GM12878 (cell line): Measurements from ENCODE around the gene SLC45A3. TPM values are rescaled to one million over a fixed set of nuclear protein-coding genes. Genes with fewer than 3 reads are reported as not detected.
A peak's percentile ranks its signal among the peaks of the same experiment; 100 is the strongest.

Experiments
- ATAC-seq: fragments of 200-7000 bp; cut with Tn5 transposase; 3 replicates; pipeline ENCODE4 v1.9.1; 2020; ENCODE audit warnings: mild to moderate bottlenecking, moderate library complexity
- BruUV-seq: library from RNA; stranded (reverse); fragments of 400-500 nt; replicated peaks from 2 replicates; lab custom pipeline; 2021; lab: Mats Ljungman, UMichigan
- CTCF ChIA-PET: fragments of 300-600 bp; sonication (Branson Sonifier 250); formaldehyde crosslinking; extraction: SDS; loops from one replicate; lab custom pipeline; 2021; ENCODE audit warnings: inconsistent platforms; lab: Yijun Ruan, JAX
- POLR2A ChIA-PET: fragments of 350-600 bp; formaldehyde crosslinking; extraction: SDS; loops from one replicate; lab custom pipeline; 2021; ENCODE audit warnings: inconsistent platforms; lab: Charles Lee
- RAD21 ChIA-PET: fragments of 300-600 bp; sonication (Branson Sonifier 250); formaldehyde crosslinking; loops from one replicate; lab custom pipeline; 2023; ENCODE audit warnings: antibody characterized with exemption; ENCODE audit not compliant: unreplicated experiment; lab: Charles Lee
- SMC1A ChIA-PET: fragments of 300-600 bp; sonication (Branson Sonifier 250); formaldehyde crosslinking; loops from one replicate; lab custom pipeline; 2023; ENCODE audit not compliant: unreplicated experiment, uncharacterized antibody; lab: Charles Lee
- DNase-seq: peaks from one replicate; pipeline ENCODE4 v3.0.0-alpha.2; 2011; ENCODE audit warnings: low read depth, low spot score
- FAIRE-seq: peaks from 3 replicates; lab custom pipeline; 2011; peaks lifted over from hg19 to GRCh38; lab: Jason Lieb, UNC
- H2AFZ ChIP-seq: 2 replicates; pipeline ENCODE4 v1.6.0; 2011; ENCODE audit warnings: low read depth, low read length, control low read depth; ENCODE audit not compliant: control insufficient read depth
- H3K27ac ChIP-seq: 2 replicates; pipeline ENCODE4 v1.5.1; 2011; ENCODE audit warnings: control low read depth; ENCODE audit not compliant: control insufficient read depth, insufficient read depth
- H3K27me3 ChIP-seq, 2 experiments: replicated peaks in 1 of 2; 2 replicates each; pipeline versions ENCODE4 v1.6.0 to v1.6.1; 2011; ENCODE audit warnings: low read length in 1 of 2; ENCODE audit not compliant: control insufficient read depth in 2 of 2, insufficient read depth in 2 of 2
- H3K36me3 ChIP-seq, 2 experiments: 2 replicates each; pipeline ENCODE4 v1.5.1; 2011; ENCODE audit warnings: low read length in 1 of 2; ENCODE audit not compliant: control insufficient read depth in 2 of 2, insufficient read depth in 2 of 2
- H3K4me1 ChIP-seq: 2 replicates; pipeline ENCODE4 v1.6.1; 2011; ENCODE audit warnings: mild to moderate bottlenecking, low read length, moderate library complexity, mixed read lengths; ENCODE audit not compliant: control insufficient read depth, insufficient read depth
- H3K4me2 ChIP-seq: 2 replicates; pipeline ENCODE4 v1.6.0; 2011; ENCODE audit warnings: control low read depth; ENCODE audit not compliant: control insufficient read depth, insufficient read depth
- H3K4me3 ChIP-seq: fragments of 200-600 bp; sonication (generic); 2 replicates; pipeline ENCODE4 v1.5.1; 2016
- H3K79me2 ChIP-seq: 2 replicates; pipeline ENCODE4 v1.6.0; 2011; ENCODE audit warnings: low read length; ENCODE audit not compliant: control insufficient read depth, insufficient read depth
- H3K9ac ChIP-seq: 2 replicates; pipeline ENCODE4 v1.8.0; 2011; ENCODE audit warnings: low read length, control low read depth, mixed read lengths; ENCODE audit not compliant: control insufficient read depth, insufficient read depth
- H3K9me3 ChIP-seq: replicated peaks from 3 replicates; pipeline ENCODE4 v1.5.1; 2011; ENCODE audit warnings: mild to moderate bottlenecking, low read length; ENCODE audit not compliant: control insufficient read depth, insufficient read depth
- H4K20me1 ChIP-seq: 2 replicates; pipeline ENCODE4 v1.6.0; 2011; ENCODE audit not compliant: control insufficient read depth, insufficient read depth
- BCLAF1 ChIP-seq: fragments of 450-650 bp; IDR thresholded peaks from 2 replicates; pipeline ENCODE4 v1.6.1; 2017; ENCODE audit warnings: antibody characterized with exemption, mild to moderate bottlenecking, moderate library complexity
- BHLHE40 ChIP-seq, 2 experiments: fragments of 450-650 bp in 1 of 2; IDR thresholded peaks; 2 replicates each; pipeline ENCODE4 v1.6.1; 2011 to 2017; ENCODE audit warnings: low read depth in 2 of 2, borderline replicate concordance in 1 of 2, improper control_type of control experiment in 1 of 2, low read length in 1 of 2, mild to moderate bottlenecking in 1 of 2
- BMI1 ChIP-seq: fragments of 450-650 bp; IDR thresholded peaks from 2 replicates; pipeline ENCODE4 v1.6.1; 2016; ENCODE audit warnings: mild to moderate bottlenecking, moderate library complexity, borderline replicate concordance
- CEBPB ChIP-seq, 2 experiments: fragments of 150-350 bp in 1 of 2; IDR thresholded peaks; 2 replicates each; pipeline ENCODE4 v1.6.1; 2012 to 2014; ENCODE audit warnings: low read depth in 2 of 2, low read length in 2 of 2, borderline replicate concordance in 1 of 2, inconsistent platforms in 1 of 2
- DPF2 ChIP-seq: fragments of 450-650 bp; IDR thresholded peaks from 2 replicates; pipeline ENCODE4 v1.6.1; 2017; ENCODE audit warnings: mild to moderate bottlenecking
- EZH2 ChIP-seq: IDR thresholded peaks from 2 replicates; pipeline ENCODE4 v1.6.1; 2012; ENCODE audit warnings: low read depth, mild to moderate bottlenecking, control low read depth, inconsistent platforms, low read length, borderline replicate concordance; ENCODE audit not compliant: control insufficient read depth
- FOS ChIP-seq: IDR thresholded peaks from 3 replicates; pipeline ENCODE4 v1.6.1; 2011; ENCODE audit warnings: borderline replicate concordance; ENCODE audit not compliant: insufficient read length; ENCODE audit errors: extremely low read depth
- IKZF1 ChIP-seq: fragments of 450-650 bp; conservative IDR thresholded peaks from 2 replicates; pipeline ENCODE4 v1.6.1; 2017; ENCODE audit warnings: antibody characterized with exemption, mild to moderate bottlenecking
- IKZF2 ChIP-seq, 2 experiments: fragments of 450-650 bp; IDR thresholded peaks; 2 replicates each; pipeline ENCODE4 v1.6.1; 2017; ENCODE audit warnings: mild to moderate bottlenecking in 2 of 2, moderate library complexity in 2 of 2
- MYB ChIP-seq: fragments of 150-350 bp; IDR thresholded peaks from 2 replicates; pipeline ENCODE4 v1.6.1; 2014; ENCODE audit warnings: mild to moderate bottlenecking, low read depth, low read length, borderline replicate concordance
- RELB ChIP-seq: fragments of 450-650 bp; IDR thresholded peaks from 2 replicates; pipeline ENCODE4 v1.6.1; 2017; ENCODE audit warnings: low read depth, mild to moderate bottlenecking, moderate library complexity
- SREBF2 ChIP-seq: IDR thresholded peaks from 2 replicates; pipeline ENCODE4 v1.6.1; 2012; ENCODE audit warnings: mild to moderate bottlenecking, low read length
- YBX1 ChIP-seq: fragments of 450-650 bp; IDR thresholded peaks from 2 replicates; pipeline ENCODE4 v1.6.1; 2016; ENCODE audit warnings: antibody characterized with exemption
- ZBED1 ChIP-seq: IDR thresholded peaks from 2 replicates; pipeline ENCODE4 v1.6.1; 2016; ENCODE audit warnings: borderline replicate concordance
- ZNF207 ChIP-seq: fragments of 450-650 bp; IDR thresholded peaks from 2 replicates; pipeline ENCODE4 v1.6.1; 2014; ENCODE audit warnings: antibody characterized with exemption, mild to moderate bottlenecking, borderline replicate concordance
- ZZZ3 ChIP-seq: IDR thresholded peaks from 2 replicates; pipeline ENCODE4 v1.6.1; 2011; ENCODE audit warnings: low read depth; ENCODE audit not compliant: control insufficient read depth, insufficient read length
- WGBS: methylation state at CpG from one replicate; pipeline ENCODE4 v1.1.6; 2016; ENCODE audit warnings: low lambda C conversion rate; ENCODE audit not compliant: insufficient replicate concordance, insufficient coverage; ENCODE audit errors: missing lambda C conversion rate; 5-methylcytosine and 5-hydroxymethylcytosine counted together
- in situ Hi-C: fragments of 300-500 bp; cut with MboI; formaldehyde crosslinking; loops from 9 replicates; pipeline ENCODE4 v1.14.3; 2018; ENCODE audit warnings: mixed read lengths
- intact Hi-C: fragments of 100-400 bp; cut with micrococcal nuclease; formaldehyde crosslinking; loops from one replicate; pipeline ENCODE4 v1.14.2; 2022; ENCODE audit not compliant: unreplicated experiment
- polyA plus RNA-seq, 11 experiments: library from polyadenylated mRNA; depleted of rRNA in 4 of 11; unstranded in 6 of 11; stranded (reverse) in 5 of 11; fragments of >200 nt; fragmentation: Nextera tagmentation in 4 of 11; fragmentation: Illumina TruSeq in 1 of 11; extraction: Ambion mirVana in 4 of 11; extraction: Trizol in 1 of 11; gene quantifications; 1 replicate in 1 of 11; 2 replicates in 10 of 11; pipeline versions ENCODE4 v1.2.1 to v1.2.3, GENCODE V29; 2011 to 2016; ENCODE audit warnings: inconsistent platforms in 2 of 11, missing spikeins in 2 of 11, low read depth in 1 of 11
- total RNA-seq, 4 experiments: library from RNA; depleted of rRNA in 3 of 4; stranded (reverse); fragments of >200 nt in 3 of 4; fragmentation: Illumina TruSeq in 1 of 4; extraction: Trizol in 1 of 4; gene quantifications; 2 replicates each; pipeline versions ENCODE4 v1.2.1 to v1.2.3, GENCODE V29; 2013 to 2021

SLC45A3 gene
- total and polyA plus RNA-seq, 10 of the 15 experiments (the other 5 are each of a cell fraction or from before 2014, with no cell fraction given): 0.26 to 10.3 (median 4.1) TPM

GRCh38 chr1:205631010-205631767 lies 49.1 kb downstream of the SLC45A3 start:
- Histone ChIP-seq H3K9ac (peak overlapping the region; percentile 76), H2AFZ (no peak overlapping the region; the same call in none of the 2 replicates), H3K79me2 (peaks cover 44% of the 10 kb centered on the region), H3K4me1 (peaks cover 13% of the 10 kb centered on the region), H3K27me3 (no peaks in the 10 kb centered on the region), H3K9me3 (no peaks in the 10 kb centered on the region), H4K20me1 (no peaks in the 10 kb centered on the region), H3K4me2 (0 out of 2 replicates have a peak overlapping the region, but pooled peaks have one; percentile 12), H3K27ac (peak overlapping the region; percentile 74), H3K4me3 (peak overlapping the region; percentile 93), H3K36me3 (no peaks in the 10 kb centered on the region)
- WGBS: 1% methylated on average over 40 of the region's 81 CpGs
- ChIA-PET CTCF (interaction anchor here (0.9 to 12.3 kb wide), 16 partner anchors 11 to 375 kb away, joined by 3 to 408 read pairs (median 7); no protein-coding TSS in a partner anchor), POLR2A (interaction anchor here (0.9 to 3.6 kb wide), 10 partner anchors 9 to 152 kb away, joined by 3 to 80 read pairs (median 4); no protein-coding TSS in a partner anchor), RAD21 (interaction anchor here (0.7 to 6.8 kb wide), 17 partner anchors 14 to 421 kb away, joined by 3 to 381 read pairs (median 6); no protein-coding TSS in a partner anchor), SMC1A (interaction anchor here (0.7 to 8.1 kb wide), 12 partner anchors 9 to 1006 kb away, joined by 3 to 301 read pairs (median 10); no protein-coding TSS in a partner anchor)
- in situ Hi-C loops (no loop called here), intact Hi-C loops (loop anchor here (10.0 kb wide), 2 partner anchors 346 to 424 kb away; partner anchors contain the start of gene RHEX)
- BruUV-seq: no TSS peak
- peak; percentile 91 for DNase-seq
- peak; percentile 88 for FAIRE-seq
- peak; percentile 80 for ATAC-seq
- no peak for TF ChIP-seq BMI1
- peak; percentile 84 for TF ChIP-seq DPF2
- peak; percentile 62 to 74 for TF ChIP-seq IKZF2 (IDR thresholded peaks at IDR 0.05)
- peak; percentile 72 to 83; a peak in 3 of 4 replicates for TF ChIP-seq BHLHE40 (IDR thresholded peaks at IDR 0.05; ENCODE audit: borderline replicate concordance in 1 of 2, low read depth in 2 of 2, low read length in 1 of 2)
- peak; percentile 52; the same call in 1 of the 2 replicates for TF ChIP-seq ZNF207
- no peak for TF ChIP-seq CEBPB (IDR thresholded peaks at IDR 0.05; ENCODE audit: borderline replicate concordance in 1 of 2, low read depth in 2 of 2, low read length in 2 of 2)
- TF ChIP-seq IKZF1: peak; percentile 75; the same call in 1 of the 2 replicates
- no peak for TF ChIP-seq SREBF2
- TF ChIP-seq RELB: peak; percentile 80
- TF ChIP-seq ZBED1: peak; percentile 36; the same call in 1 of the 2 replicates
- TF ChIP-seq EZH2: no peak
- TF ChIP-seq MYB: no peak
- no peak for TF ChIP-seq FOS
- no peak for TF ChIP-seq BCLAF1
- TF ChIP-seq YBX1: no peak
- no peak for TF ChIP-seq ZZZ3
